GM12874 (cell line): ENCODE measurements around the gene SLC24A3.

Experiments
- CTCF ChIP-seq: IDR thresholded peaks from 2 replicates; pipeline ENCODE4 v1.5.1; 2011; ENCODE audit warnings: low read depth, mild to moderate bottlenecking, control low read depth, low read length, moderate library complexity; ENCODE audit not compliant: insufficient read depth

The SLC24A3 gene

GRCh38 chr20:19769507-19769906 is 557.1 kb downstream of the SLC24A3 start:
- TF ChIP-seq CTCF = no peak

- no peak for TF ChIP-seq CTCF
Measured at GRCh38 chr20:19770375-19770774, 557.9 kb downstream of the SLC24A3 start.

- no peak for TF ChIP-seq CTCF
Measured at GRCh38 chr20:19771031-19771430, 558.6 kb downstream of the SLC24A3 start.
